Measurements from ENCODE around the gene ALLC. TPM values are rescaled to one million over a fixed set of nuclear protein-coding genes. Genes with fewer than 3 reads are reported as not detected.
A peak's percentile ranks its signal among the peaks of the same experiment; 100 is the strongest.

ALLC gene
- total and polyA plus RNA-seq, 3 donors from 2014 or later, result 8.1 to 35.1 (median 18.5) TPM

DNA sequence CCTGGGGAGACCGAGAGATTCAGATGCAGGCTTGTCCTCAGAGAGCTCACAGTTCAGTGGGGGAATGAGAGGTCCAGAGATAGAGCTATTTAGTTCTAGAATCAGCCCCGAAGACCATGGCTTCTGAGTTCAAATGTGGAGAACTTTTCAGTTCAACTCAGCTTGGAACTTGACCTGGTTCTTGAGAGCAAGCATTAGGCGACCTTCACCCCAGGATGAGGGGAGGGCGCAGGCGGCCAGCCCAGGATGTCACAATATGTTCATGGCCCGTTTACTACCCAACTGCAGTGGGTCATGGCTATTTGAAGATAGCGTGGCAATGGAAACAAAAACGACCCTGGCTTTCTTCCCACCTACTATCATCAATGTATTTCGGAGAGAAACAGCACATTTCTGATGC is 79.1 kb downstream of the ALLC start:
- no peak for DNase-seq
- no peak overlapping the region for H3K4me3 ChIP-seq
- 70 to 74% methylated on average over 9 of the region's 9 CpGs for WGBS, 2 donors

DNA sequence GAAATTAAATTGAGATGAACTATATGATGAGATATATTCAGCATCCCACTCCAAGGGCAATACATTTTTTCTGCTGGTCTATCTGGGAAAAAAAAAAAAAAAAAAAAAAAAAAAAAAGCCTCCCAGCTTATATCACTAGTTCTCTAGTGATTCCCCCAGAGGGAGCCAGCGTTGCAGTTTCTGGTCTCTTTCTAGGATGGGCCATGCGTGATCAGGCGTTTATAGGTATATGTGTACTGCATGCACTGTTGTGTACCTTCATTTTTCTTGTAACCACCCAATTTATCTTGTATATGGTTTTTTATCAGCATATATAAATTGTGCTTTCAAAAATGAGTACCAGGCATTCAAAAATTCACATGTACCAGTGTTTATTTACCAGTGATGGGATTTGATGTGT is 80.5 kb downstream of the ALLC start:
- no peak overlapping the region for H3K4me3 ChIP-seq
- no peaks in the 10 kb centered on the region for H3K9me3 ChIP-seq
- TF ChIP-seq POLR2A (IDR thresholded peaks at IDR 0.05), result no peak
- TF ChIP-seq, protein P1, sequence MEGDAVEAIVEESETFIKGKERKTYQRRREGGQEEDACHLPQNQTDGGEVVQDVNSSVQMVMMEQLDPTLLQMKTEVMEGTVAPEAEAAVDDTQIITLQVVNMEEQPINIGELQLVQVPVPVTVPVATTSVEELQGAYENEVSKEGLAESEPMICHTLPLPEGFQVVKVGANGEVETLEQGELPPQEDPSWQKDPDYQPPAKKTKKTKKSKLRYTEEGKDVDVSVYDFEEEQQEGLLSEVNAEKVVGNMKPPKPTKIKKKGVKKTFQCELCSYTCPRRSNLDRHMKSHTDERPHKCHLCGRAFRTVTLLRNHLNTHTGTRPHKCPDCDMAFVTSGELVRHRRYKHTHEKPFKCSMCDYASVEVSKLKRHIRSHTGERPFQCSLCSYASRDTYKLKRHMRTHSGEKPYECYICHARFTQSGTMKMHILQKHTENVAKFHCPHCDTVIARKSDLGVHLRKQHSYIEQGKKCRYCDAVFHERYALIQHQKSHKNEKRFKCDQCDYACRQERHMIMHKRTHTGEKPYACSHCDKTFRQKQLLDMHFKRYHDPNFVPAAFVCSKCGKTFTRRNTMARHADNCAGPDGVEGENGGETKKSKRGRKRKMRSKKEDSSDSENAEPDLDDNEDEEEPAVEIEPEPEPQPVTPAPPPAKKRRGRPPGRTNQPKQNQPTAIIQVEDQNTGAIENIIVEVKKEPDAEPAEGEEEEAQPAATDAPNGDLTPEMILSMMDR (IDR thresholded peaks at IDR 0.05), result no peak
- intact Hi-C loops (cut with DNase I; ENCODE audit: low total_unique reads), result no loop called here
- no peak overlapping the region for H3K27ac ChIP-seq
- H3K4me1 ChIP-seq, result no peaks in the 10 kb centered on the region
- WGBS, 2 donors, result 55 to 69% methylated on average over 3 of the region's 3 CpGs
- no peak for DNase-seq
- no peaks in the 10 kb centered on the region for H3K27me3 ChIP-seq
- H3K36me3 ChIP-seq (ENCODE audit: low read depth, missing control alignments), result no peaks in the 10 kb centered on the region

More for the DNA sequence above, 79.1 kb downstream of the ALLC start:
- TF ChIP-seq, protein P1 (IDR thresholded peaks at IDR 0.05), result no peak
- no peak for TF ChIP-seq POLR2A (IDR thresholded peaks at IDR 0.05)
- Histone ChIP-seq H3K27ac (no peak overlapping the region), H3K4me1 (no peaks in the 10 kb centered on the region), H3K36me3 (ENCODE audit: low read depth, missing control alignments) (no peaks in the 10 kb centered on the region), H3K27me3 (no peaks in the 10 kb centered on the region), H3K9me3 (no peaks in the 10 kb centered on the region)
- intact Hi-C loops (cut with DNase I; ENCODE audit: low total_unique reads), result no loop called here

DNA sequence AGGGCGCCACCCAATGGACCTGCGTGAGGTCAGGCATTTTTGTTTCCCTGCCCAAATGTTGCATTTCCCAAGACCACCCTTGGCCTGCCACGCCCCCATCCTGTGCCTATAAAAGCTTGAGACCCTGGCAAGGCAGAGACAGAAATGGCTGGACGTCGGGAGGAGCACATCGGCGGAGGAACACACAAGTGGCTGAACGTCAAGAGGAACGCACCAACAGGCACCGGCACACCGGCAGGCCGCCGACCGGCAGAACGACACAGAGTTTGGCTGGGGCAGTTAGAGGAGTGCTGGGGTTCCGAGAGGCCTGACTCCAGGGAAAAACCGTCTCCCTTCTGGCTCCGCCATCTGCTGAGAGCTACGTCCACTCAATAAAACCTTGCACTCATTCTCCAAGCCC is 81.3 kb downstream of the ALLC start:
- DNase-seq, result peak; percentile 30
- Histone ChIP-seq H3K4me3 (peak overlapping the region; percentile 2 to 24), H3K9me3 (no peaks in the 10 kb centered on the region), H3K4me1 (no peaks in the 10 kb centered on the region), H3K27ac (no peak overlapping the region), H3K27me3 (no peaks in the 10 kb centered on the region), H3K36me3 (ENCODE audit: low read depth, missing control alignments) (no peaks in the 10 kb centered on the region)
- TF ChIP-seq, protein P1 (IDR thresholded peaks at IDR 0.05), result no peak
- no peak for TF ChIP-seq POLR2A (IDR thresholded peaks at IDR 0.05)
- intact Hi-C loops (cut with DNase I; ENCODE audit: low total_unique reads), result no loop called here
- whole genome bisulfite sequencing, 2 donors, result 60 to 66% methylated on average over 18 to 19 of the region's 19 CpGs

DNA sequence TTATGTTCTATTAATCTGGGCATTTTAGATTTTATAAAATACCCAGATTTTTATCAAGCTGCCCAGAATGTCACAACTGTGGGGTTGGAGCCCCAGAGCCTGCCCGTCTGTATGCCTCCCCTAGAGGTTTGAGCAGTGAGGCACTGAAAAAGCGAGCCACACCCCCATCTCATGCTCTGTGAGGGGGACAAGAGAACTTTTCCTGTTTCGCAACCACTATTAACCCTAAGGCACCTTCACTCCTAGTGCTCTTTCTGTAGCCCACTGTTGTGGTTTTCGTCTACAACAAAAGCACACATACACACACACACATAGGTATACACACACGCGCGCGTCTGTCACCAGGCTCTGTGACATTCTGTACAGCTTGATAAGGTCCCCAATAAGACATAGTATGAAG is 83.4 kb downstream of the ALLC start:
- 82 to 88% methylated on average over 8 of the region's 8 CpGs for WGBS, 2 donors
- TF ChIP-seq, protein P1 (IDR thresholded peaks at IDR 0.05), result no peak
- no peak for TF ChIP-seq POLR2A (IDR thresholded peaks at IDR 0.05)

DNA sequence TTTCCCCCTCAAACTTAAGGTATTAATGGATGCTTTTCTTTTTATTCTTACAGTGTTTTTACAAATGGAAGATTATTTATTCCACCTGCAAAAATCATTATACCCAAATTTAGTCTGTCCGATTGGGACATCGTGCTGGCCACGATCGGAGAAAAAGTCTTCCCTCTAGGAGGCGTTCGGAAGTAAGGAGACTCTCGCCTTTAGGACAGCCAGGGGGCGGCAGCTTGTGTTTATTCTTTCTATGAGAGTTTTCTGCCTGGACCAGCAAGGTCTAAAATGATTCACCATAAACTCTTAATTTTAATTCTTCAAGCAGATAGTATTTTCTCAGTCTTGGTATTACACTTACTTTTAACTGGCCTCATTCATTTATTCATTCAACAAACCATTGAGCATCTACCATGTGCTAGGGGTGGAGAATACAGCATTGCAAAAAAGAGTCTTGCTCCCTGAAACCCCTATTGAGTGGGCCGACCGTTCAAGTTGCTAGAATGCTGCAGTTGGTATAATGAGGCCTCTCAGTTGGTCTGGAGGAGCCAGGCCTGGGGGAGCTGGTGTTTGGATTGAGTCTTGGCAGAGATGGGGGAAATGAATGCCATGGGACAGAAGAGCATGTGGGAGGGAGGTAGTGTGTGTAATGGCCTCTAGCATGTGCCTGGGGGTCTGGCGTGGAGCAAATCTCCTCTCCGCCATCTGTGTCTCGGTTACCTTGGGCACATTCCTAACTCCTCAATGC is 84.0 kb downstream of the ALLC start:
- Histone ChIP-seq H3K27me3 (no peaks in the 10 kb centered on the region), H3K4me3 (no peak overlapping the region), H3K27ac (no peak overlapping the region), H3K36me3 (ENCODE audit: low read depth, missing control alignments) (no peaks in the 10 kb centered on the region), H3K9me3 (no peaks in the 10 kb centered on the region), H3K4me1 (no peaks in the 10 kb centered on the region)
- intact Hi-C loops (cut with DNase I; ENCODE audit: low total_unique reads), result no loop called here
- 87 to 96% methylated on average over 13 of the region's 13 CpGs for WGBS, 2 donors
- no peak for DNase-seq
- TF ChIP-seq, protein P1 (IDR thresholded peaks at IDR 0.05), result no peak
- no peak for TF ChIP-seq POLR2A (IDR thresholded peaks at IDR 0.05)

More for the DNA sequence above, 83.4 kb downstream of the ALLC start:
- Histone ChIP-seq H3K4me3 (no peak overlapping the region), H3K27me3 (no peaks in the 10 kb centered on the region), H3K36me3 (ENCODE audit: low read depth, missing control alignments) (no peaks in the 10 kb centered on the region), H3K27ac (no peak overlapping the region), H3K4me1 (no peaks in the 10 kb centered on the region), H3K9me3 (no peaks in the 10 kb centered on the region)
- no peak for DNase-seq
- intact Hi-C loops (cut with DNase I; ENCODE audit: low total_unique reads), result no loop called here

Measured in testis (tissue), 3 donors.